Colonic mucosa (tissue), 4 donors: ENCODE measurements around the gene ERVK3-1. TPM values are rescaled to one million over a fixed set of nuclear protein-coding genes. Genes with fewer than 3 reads are reported as not detected.
A peak's percentile ranks its signal among the peaks of the same experiment; 100 is the strongest.

ENCODE experiments used
- DNase-seq: peaks from one replicate; pipeline ENCODE4 v3.0.0-alpha.2; 2020
- H3K27ac ChIP-seq: fragments of 200-600 bp; one replicate; pipeline ENCODE4 v1.8.0; 2021
- H3K27me3 ChIP-seq: fragments of 200-600 bp; one replicate; pipeline ENCODE4 v1.8.0; 2021
- H3K36me3 ChIP-seq: fragments of 200-600 bp; one replicate; pipeline ENCODE4 v1.8.0; 2021
- H3K4me1 ChIP-seq: fragments of 200-600 bp; one replicate; pipeline ENCODE4 v1.8.0; 2021; ENCODE audit warnings: mild to moderate bottlenecking
- H3K4me3 ChIP-seq: fragments of 200-600 bp; one replicate; pipeline ENCODE4 v1.8.0; 2021
- H3K9ac ChIP-seq, 2 donors: one replicate each; pipeline ENCODE4 v1.7.0; 2013; ENCODE audit warnings: control low read depth in 2 of 2, low read depth in 2 of 2, low read length in 2 of 2
- H3K9me3 ChIP-seq: fragments of 200-600 bp; one replicate; pipeline ENCODE4 v1.8.0; 2021
- CTCF ChIP-seq: fragments of 200-600 bp; IDR thresholded peaks from one replicate; pipeline ENCODE4 v1.8.0; 2022; ENCODE audit warnings: antibody characterized with exemption, mild to moderate bottlenecking
- intact Hi-C: fragments of 100-400 bp; cut with DNase I; formaldehyde crosslinking; loops from one replicate; pipeline ENCODE4 v1.14.1; 2022
- total RNA-seq, 2 donors: library from RNA; stranded (reverse); fragmentation: NEBNext Ultra II Directional in 1 of 2; extraction: Animal tissue kit (Norgen Biotek cat#: 25700) in 1 of 2; gene quantifications; one replicate each; pipeline ENCODE4 v1.2.1, GENCODE V29; 2021
- donor health status: healthy.
- donor health status: DM: no; HTN: no; CAD: no.
- donor health status: DM: no; HTN: no; CAD: no.

The ERVK3-1 gene
- total RNA-seq, 2 donors from 2014 or later: 21.6 to 25.0 TPM

DNA sequence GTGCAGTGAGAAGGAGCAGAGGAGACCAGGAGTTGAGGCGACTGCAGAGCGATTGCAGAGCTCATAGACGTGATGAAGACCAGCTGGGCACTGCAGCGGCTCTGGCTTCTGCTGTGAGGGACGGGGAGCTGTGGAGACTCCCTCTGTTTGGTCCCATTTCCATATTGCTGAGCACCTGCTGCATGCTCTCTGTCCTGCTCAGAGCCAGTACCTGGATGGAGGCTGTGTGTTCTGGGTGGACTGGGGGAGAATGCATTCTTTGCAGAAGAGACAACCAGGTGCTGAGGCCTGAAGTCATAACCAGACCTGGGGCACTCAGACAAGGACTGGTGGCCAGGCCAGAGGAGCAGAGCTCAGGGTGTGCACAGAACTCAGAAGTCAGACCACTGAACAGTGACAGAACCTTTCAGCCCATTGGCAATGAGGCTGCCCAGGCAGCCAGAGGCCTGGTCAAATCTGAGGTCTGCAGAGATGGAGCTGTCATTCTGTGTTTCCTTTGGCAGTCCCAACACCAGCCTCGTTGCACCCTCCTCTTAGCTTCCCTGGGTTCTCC, 49.4 kb downstream of the ERVK3-1 start:
- no peak overlapping the region for H3K9ac ChIP-seq
- intact Hi-C loops: no loop called here
- peaks cover 5% of the 10 kb centered on the region for H3K27me3 ChIP-seq
- no peaks in the 10 kb centered on the region for H3K9me3 ChIP-seq
- no peak overlapping the region for H3K27ac ChIP-seq
- H3K36me3 ChIP-seq: no peaks in the 10 kb centered on the region
- no peak overlapping the region for H3K4me3 ChIP-seq
- no peak for TF ChIP-seq CTCF
- no peaks in the 10 kb centered on the region for H3K4me1 ChIP-seq
- DNase-seq: no peak

DNA sequence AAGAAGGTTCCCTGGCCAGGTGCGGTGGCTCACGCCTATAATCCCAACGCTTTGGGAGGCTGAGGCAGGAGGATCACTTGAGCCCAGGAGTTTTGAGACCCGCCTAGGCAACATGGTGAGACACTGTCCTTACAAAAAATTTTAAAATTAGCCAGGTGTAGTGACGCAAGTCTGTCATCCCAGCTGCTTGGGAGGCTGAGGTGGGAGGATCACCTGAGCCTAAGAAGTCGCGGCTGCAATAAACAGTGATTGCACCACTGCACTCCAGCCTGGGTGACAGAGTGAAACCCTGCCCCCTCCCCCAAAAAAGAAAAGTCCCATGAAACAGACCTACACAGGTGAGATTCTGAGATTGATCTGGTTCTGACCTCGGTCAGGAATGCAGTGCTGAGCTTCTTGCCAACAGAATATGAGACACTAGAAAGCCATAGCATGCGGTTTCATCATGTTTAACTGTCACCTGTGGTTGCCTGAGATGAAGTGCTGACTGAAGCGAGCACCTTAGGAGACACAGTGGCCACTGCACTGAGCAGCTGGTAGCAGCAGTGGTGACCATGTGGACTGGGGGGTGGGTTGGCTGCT, 50.1 kb downstream of the ERVK3-1 start:
- H3K4me3 ChIP-seq: no peak overlapping the region
- TF ChIP-seq CTCF: no peak
- intact Hi-C loops: no loop called here
- H3K9ac ChIP-seq: no peak overlapping the region
- no peak for DNase-seq
- H3K27me3 ChIP-seq: peaks cover 5% of the 10 kb centered on the region
- no peaks in the 10 kb centered on the region for H3K4me1 ChIP-seq
- H3K27ac ChIP-seq: no peak overlapping the region
- no peaks in the 10 kb centered on the region for H3K9me3 ChIP-seq
- H3K36me3 ChIP-seq: no peaks in the 10 kb centered on the region

DNA sequence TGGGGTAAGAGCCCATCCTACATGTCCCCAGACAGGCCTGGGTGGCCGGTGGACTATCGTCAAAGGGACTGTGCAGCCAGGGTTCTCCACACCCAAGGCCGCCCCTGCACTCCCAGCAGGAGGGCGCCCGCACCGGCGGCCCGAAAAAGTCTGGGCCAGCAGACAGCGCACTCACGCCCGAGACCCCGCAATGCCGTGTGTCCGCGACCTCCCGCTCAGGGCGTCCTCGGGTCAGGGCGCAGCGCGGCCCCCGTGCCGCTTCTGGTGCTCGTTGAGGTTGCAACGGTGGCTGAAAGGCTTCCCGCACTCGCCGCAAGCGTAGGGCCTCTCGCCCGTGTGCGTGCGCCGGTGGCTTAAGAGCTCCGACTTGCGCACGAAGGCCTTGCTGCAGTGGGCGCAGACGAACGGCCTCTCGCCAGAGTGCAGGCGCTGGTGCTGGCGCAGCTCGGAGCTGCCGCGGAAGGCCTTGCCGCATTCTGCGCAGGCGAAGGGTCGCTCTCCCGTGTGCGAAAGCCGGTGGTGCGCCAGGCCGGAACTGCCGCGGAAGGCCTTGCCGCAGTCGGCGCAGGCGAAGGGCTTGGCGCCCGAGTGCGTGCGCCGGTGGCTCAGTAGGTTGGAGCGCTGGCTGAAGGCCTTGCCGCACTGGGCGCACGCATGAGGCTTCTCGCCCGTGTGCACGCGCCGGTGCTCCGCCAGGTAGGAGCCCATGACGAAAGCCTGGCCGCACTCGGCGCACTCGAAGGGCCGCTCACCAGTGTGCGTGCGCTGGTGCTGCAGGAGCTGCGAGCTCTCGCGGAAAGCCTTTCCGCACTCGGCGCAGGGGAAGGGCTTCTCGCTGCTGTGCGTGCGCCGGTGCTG, 51.0 kb downstream of the ERVK3-1 start:
- H3K27me3 ChIP-seq: peaks cover 5% of the 10 kb centered on the region
- no peak for DNase-seq
- H3K4me3 ChIP-seq: peak overlapping the region; percentile 15
- no peak overlapping the region for H3K27ac ChIP-seq
- H3K36me3 ChIP-seq: no peaks in the 10 kb centered on the region
- intact Hi-C loops: no loop called here
- H3K9me3 ChIP-seq: no peaks in the 10 kb centered on the region
- peak overlapping the region in 1 of 2 donors; percentile 14 for H3K9ac ChIP-seq
- no peaks in the 10 kb centered on the region for H3K4me1 ChIP-seq
- TF ChIP-seq CTCF: no peak

DNA sequence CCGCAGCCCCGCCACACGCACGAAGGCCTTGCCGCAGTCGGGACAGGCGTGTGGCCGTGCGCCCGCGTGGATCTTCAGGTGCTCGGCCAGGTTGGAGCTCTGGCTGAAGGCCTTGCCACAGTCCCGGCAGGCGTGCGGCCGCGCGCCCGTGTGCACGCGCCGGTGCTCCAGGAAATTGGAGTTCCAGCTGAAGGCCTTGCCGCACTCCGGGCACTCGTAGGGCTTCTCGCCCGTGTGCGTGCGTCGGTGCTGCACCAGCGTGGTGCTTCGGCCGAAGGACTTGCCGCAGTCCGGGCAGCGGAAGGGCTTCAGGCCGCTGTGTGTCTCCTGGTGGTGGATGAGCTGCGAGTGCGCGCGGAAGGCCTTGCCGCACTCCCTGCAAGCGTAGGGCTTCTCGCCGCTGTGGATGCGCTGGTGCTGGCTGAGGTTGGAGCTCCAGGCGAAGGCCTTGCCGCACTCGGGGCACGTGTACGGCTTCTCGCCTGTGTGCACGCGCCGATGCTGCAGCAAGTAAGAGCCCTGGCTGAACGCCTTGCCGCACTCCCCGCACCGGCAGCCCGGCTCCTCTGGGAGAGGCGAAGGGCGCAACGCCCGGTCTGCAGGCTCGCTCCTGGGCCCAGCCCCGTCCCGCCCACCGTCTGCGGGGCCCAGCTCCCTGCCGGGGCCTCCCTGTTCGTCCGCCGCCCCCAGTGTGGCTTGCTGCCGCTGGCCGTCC, 51.7 kb downstream of the ERVK3-1 start:
- peaks cover 5% of the 10 kb centered on the region for H3K27me3 ChIP-seq
- intact Hi-C loops: no loop called here
- DNase-seq: no peak
- TF ChIP-seq CTCF: no peak
- no peaks in the 10 kb centered on the region for H3K9me3 ChIP-seq
- H3K36me3 ChIP-seq: no peaks in the 10 kb centered on the region
- H3K27ac ChIP-seq: no peak overlapping the region
- H3K4me1 ChIP-seq: peaks cover 3% of the 10 kb centered on the region
- peak overlapping the region; percentile 15 for H3K4me3 ChIP-seq
- H3K9ac ChIP-seq: no peak overlapping the region

DNA sequence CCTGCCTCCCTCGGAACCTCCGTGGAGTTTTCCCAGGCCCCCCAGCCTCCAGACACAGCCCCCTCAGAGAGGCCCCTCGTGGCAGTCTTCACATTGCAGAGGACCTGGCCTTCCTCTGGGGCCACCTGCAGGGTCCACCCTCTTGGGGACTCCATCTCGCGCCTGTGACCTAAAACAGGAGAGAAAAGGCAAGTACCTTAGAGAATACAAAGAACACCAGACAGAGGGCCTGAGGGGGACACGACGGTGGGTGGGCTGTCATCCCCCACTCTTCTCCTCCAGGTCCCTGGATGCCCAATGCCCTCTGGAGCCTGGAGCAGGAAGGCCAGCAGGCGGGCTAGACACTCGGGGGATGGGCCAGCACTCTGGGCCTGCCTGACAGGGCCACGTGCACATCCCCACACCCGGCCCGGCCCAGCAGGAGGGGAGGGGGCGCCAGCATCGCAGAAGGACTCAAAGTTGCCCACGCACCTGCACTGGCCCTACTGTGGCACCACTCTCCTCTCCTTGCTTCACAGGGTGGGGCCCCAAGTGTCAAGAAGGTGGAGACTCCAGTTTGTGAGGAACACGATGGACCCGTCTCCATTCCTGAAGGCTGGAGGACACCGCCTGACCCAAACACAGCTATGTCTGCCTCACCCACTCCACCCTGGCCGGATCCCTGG, 52.4 kb downstream of the ERVK3-1 start:
- TF ChIP-seq CTCF: no peak
- H3K4me1 ChIP-seq: peaks cover 3% of the 10 kb centered on the region
- DNase-seq: no peak
- H3K36me3 ChIP-seq: no peaks in the 10 kb centered on the region
- peaks cover 5% of the 10 kb centered on the region for H3K27me3 ChIP-seq
- no peak overlapping the region for H3K27ac ChIP-seq
- intact Hi-C loops: no loop called here
- no peak overlapping the region for H3K9ac ChIP-seq
- no peak overlapping the region for H3K4me3 ChIP-seq
- H3K9me3 ChIP-seq: no peaks in the 10 kb centered on the region
